GM18951 (cell line): ENCODE measurements around the gene PBXIP1.

Source experiments
- POLR2A ChIP-seq: IDR thresholded peaks from 4 replicates; pipeline ENCODE4 v1.6.1; 2011; ENCODE audit warnings: mild to moderate bottlenecking; ENCODE audit not compliant: insufficient read length, insufficient read depth; ENCODE audit errors: extremely low read depth
- in situ Hi-C: fragments of 300-500 bp; cut with MboI; formaldehyde crosslinking; loops from one replicate; pipeline ENCODE4 v1.12.0; 2022; ENCODE audit warnings: low sequenced_read_pairs, mixed read lengths, inconsistent platforms; ENCODE audit not compliant: unreplicated experiment

PBXIP1 gene

GRCh38 chr1:154938604-154939399 lies 17.1 kb downstream of the PBXIP1 start:
- TF ChIP-seq POLR2A, result no peak
- in situ Hi-C loops, result no loop called here

DNA sequence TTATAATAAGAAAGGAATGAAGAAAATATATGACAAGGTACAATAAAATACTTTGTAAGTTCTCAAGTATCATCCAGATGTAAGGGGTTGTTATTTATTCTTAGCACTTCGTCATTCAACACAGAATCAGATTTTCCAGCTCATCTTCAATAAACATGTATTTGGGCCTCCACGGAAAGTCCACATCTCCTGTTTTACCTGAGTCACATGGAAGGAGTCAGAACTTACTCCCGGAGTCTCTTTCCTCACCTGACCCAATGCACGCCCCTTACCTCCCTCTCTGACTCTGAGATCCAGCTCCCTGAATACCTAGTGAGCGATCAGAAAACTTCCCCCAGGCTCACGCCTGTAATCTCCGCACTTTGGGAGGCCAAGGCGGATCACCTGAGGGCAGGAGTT lies 17.9 kb downstream of the PBXIP1 start:
- TF ChIP-seq POLR2A, result no peak
- in situ Hi-C loops, result no loop called here

- in situ Hi-C loops, result no loop called here
Measured at GRCh38 chr1:154937085-154937987, 18.6 kb downstream of the PBXIP1 start.

DNA sequence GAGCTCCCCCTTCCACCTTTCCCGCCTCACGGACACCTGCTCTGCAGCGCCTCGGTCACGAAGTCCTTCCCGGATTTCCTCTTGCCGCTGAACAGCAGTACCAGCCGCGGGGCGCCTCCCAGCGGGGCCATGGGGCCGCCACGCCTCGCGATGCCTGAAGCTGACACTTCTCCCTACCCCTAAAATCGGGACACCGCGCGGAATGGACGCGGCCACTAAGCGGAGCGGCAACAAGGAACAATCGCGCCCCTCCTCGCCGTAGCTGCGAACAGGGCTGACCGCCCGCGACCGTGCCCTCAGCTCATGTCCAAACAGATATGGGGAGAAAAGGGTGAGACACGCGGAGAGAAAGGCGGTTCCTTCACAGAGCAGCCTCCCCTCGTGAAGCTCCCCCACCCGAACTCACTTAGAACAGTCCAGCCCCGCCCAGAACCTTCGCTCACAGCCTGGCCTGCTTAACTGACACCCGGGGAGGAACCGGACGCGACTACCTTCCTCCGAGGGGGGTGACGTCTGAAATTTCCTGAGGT lies 19.3 kb downstream of the PBXIP1 start, which contains the start of gene PMVK:
PMVK (minus strand) TSS at position 165 of the 530 bp plus-strand sequence; CDS start at position 131, 34 bp downstream.
- in situ Hi-C loops, result no loop called here
- peak; percentile 86 for TF ChIP-seq POLR2A

More at GRCh38 chr1:154937085-154937987, 18.6 kb downstream of the PBXIP1 start:
- peak; percentile 50 for TF ChIP-seq POLR2A

DNA sequence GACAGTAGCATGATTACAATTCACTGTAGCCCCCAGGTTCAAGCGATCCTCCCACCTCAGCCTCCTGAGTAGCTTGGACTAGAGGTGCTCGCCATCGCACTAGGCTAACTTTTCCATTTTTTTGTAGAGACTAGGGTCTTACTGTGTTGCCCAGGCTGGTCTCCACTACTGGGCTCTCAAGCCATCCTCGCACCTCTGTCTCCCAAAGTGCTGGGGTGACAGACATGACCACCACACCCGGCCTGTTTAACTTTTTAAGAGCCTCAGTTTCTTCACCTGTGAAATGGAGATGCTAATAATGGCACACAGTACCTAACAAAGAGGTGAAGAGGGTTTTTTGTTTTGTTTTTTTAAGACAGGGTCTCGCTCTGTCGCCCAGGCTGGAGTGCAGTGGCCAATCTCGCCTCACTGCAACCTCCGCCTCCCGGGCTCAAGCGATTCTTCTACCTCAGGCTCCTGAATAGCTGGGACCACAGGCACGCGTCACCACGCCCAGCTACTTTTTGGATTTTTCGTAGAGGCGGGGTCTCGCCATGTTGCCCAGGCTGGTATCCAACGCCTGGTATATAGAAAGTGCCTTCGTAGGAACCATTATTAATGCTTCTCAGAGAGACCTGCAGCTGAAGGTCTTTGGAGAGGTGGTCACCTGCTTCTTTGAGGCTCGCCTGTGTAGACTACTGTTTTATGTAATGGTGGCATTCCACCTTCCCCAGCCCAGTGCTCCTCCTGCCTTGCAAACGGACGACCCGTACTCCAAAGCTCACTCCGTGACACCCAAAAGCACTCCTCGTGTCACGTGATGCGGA lies 19.9 kb downstream of the PBXIP1 start:
- in situ Hi-C loops, result no loop called here

DNA sequence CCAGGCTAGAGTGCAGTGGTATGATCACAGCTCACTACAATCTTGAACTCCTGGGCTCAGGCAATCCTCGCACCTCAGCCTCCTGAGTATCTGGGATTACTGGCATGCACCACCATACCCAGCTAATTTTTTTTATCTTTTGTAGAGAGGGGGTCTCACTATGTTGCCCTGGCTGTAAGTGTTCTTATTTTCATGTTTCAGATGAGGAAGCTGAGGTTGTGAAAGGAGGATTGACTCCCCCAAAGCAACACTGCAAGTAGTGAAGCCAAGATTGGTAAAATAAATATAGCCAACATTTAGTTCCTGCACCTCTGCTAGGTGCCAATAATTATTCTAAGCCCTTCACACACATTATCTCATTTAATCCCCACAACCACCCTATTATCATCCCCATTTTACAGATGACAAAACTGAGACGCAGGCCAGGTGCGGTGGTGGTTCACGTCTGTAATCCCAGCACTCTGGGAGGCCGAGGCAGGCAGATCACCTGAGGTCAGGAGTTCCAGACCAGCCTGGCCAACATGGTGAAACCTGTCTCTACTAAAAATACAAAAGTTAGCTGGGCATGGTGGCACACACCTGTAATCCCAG lies 21.4 kb downstream of the PBXIP1 start:
- in situ Hi-C loops, result no loop called here
- TF ChIP-seq POLR2A, result no peak

More for the DNA sequence above, 19.9 kb downstream of the PBXIP1 start:
- TF ChIP-seq POLR2A, result no peak

GRCh38 chr1:154931940-154932487 lies 23.9 kb downstream of the PBXIP1 start:
- TF ChIP-seq POLR2A, result no peak
- in situ Hi-C loops, result no loop called here

DNA sequence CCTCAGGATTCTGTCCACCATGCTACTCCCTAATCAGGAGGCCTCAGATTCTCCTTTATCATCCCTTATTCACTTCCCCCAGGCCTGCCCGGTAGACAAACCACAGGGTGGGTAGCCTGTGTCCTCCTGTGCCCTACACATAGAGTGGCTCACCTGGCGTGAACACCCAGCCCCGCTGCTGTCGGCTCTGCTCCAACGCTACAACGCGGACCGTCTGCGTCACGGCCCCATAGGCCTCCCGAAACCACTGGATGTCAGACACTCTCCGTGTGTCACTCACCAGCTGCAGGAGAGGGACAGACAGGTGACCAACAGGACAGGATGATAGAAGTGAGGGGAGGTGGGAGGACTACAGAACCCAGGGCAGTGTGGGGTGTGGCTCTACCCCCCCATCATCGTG lies 29.7 kb downstream of the PBXIP1 start:
- in situ Hi-C loops, result no loop called here
- TF ChIP-seq POLR2A, result no peak

DNA sequence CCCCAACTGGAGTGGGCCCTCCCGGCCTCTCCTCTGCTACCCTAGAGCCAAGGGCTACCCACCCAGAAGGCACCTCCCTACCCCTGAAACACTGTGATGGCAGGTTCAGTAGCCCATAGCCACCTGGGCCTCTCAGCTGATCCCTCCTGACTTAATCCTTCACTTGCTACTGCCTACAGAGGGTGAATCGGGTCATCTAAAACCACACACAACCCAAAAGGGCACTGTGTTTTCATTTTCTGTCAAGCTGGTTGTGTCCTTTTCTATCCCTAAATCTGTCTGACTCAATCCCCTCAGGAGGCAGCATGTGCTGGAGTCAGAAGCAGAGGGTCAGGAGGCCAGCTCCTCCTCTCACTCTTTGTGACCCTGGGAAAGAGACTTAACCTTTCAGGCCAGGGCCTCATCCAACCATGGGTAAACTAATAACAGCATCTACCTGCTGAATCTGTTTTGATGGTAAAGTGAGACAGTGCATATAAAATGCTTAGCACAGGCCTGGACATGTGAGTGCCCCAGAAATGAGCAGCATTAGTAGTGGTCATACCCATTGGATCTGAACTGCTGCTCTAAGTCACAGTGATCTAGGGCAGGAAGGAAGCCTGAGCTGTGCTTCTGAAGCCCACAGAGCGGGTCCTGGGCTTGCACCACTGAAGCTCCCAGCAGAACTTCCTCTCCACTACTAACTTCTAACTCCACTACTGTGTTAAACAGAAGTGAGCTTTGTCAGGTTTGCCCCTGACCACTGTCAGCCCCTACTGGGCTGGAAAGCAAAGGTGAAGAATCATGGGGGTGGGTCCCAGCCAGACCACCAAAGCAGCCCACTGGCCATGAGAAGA lies 30.3 kb downstream of the PBXIP1 start:
- TF ChIP-seq POLR2A, result no peak
- in situ Hi-C loops, result no loop called here

DNA sequence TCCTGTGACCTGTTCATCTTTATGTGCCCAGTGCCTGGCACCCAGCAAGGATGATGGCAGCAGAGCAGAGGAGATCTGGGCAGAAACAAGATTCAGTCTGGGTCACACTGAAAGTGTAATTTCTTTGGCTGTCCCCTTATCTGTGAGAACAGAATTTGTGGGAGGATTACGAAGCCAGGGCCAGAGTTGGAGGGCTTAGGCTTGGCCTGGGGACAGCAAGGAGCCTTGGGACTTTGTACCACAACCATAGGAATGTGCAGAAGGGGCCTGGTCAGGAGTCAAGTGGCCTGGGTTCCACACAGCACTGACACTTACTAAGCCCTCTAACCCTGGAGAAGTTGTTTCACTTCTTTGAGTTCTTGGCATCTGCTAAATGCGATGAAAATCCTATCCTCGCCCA lies 32.2 kb downstream of the PBXIP1 start:
- no peak for TF ChIP-seq POLR2A
- in situ Hi-C loops, result no loop called here

- no peak for TF ChIP-seq POLR2A
- in situ Hi-C loops, result no loop called here
Measured at GRCh38 chr1:154913273-154913672, 42.6 kb downstream of the PBXIP1 start.
